Measurements from ENCODE around the gene IGF2BP2.
"Not testable (repeated sequence)": the region's sequence is repeated elsewhere in the genome, so short reads cannot be mapped to it uniquely, and the experiment has no call there.

IGF2BP2 gene

DNA sequence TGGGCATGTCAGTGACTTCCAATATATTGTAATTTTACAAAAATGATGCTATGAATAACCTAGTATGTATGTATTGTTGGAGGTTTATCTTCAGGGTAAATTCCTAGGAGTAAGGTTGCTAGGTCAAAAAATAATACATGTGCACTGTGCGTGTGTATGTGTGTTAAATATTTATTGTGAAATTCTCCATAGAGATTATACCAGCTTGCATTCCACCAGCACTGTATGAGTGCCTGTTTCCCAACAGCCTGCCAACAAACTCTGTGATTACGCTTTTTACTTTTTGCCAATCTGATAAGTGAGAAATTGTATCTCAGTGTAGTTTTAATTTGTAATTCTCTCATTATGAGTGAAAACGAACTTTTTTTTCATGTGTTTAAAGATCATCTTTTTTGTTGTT is 12.6 kb upstream of the IGF2BP2 start:
- no peak for DNase-seq (ENCODE audit: low read depth)

DNA sequence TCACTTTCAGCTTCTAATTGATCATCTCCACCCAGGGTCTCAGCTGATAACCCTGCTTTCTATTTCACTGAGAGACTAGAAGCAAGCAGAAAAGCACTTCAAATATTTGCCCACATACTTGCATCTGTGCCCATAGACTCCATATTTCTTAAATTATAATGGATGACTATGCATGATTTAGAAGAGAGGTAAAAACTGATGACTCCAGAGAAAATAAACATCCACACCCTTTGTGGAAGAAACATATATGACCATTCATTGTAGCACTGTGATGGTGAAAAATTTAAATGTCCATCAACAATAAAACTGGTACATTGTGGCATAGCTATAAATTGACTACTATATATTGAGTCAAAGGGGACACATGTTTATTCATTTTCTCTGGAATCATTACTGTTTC is 7.1 kb upstream of the IGF2BP2 start:
- no peak for DNase-seq (ENCODE audit: low read depth)

DNA sequence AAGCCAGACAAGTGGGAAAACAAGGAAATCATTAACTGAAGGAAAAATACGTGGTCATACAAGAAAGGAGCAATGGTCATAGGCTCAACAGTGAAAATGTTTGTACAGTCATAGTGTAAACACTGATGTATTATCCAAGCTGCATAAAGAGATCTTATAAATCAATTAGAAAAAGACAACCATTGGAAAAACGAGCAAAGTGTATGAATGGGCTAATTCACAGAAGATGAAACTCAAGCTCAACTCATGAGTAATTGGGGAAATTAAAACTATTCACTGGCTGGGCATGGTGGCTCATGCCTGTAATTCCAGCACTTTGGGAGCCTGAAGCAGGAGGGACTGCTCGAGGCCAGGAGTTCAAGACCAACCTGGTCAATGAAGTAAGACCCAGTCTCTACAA is 6.4 kb upstream of the IGF2BP2 start:
- no peak for DNase-seq (ENCODE audit: low read depth)

DNA sequence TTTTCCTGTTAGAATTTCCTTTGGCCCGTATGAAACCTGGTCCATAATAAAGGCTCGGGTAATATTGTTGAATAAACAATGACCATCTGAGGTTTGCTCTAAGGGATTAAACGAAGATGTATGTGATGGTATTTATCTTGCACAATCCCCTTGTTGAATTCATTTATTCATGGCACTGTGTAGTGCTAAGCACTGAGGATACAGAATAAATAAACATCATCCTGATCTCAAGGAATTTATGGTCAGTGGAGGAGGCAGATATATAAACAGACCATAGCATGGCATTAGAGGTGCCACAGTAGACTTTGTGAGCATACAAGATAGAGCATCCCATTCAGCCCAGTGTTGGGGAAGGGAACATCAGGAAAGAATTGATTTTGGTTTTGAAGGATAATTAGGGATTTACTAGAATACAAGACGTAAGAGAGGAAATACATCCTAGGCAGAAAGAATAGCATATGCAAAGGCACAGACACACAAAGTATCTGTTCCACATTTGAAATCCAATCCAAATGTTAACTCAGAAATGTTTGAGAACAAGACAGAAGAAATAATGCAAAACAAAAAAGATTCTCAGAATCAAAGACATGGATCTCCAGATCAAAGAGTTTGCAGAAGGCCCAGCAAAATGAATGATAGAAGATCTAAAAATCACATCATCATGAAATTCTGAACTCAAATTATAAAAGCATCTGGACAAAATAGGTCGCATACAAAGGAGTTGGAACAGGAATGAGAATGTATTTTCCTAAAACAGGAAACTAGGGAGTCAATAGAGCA is 5.4 kb upstream of the IGF2BP2 start:
- DNase-seq (ENCODE audit: low read depth) = no peak

DNA sequence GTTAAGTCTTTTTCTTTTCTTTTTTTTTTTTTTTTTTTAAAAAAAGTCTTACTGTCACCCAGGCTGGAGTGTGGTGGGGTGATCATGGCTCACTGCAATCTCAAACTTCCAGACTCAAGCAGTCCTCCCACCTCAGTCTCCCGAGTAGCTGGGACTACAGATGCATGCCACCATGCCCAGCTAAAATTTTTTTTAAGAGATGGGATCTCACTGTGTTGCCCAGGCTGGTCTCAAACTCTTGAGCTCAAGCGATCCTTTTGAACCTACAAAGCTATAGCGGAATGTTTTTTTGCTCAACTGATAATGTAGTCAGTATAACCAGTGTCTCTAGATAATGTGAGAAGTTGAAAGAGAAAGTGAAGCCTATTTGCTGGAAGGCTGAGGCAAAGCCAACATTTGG is 3.9 kb upstream of the IGF2BP2 start:
- no peak for DNase-seq (ENCODE audit: low read depth)

DNA sequence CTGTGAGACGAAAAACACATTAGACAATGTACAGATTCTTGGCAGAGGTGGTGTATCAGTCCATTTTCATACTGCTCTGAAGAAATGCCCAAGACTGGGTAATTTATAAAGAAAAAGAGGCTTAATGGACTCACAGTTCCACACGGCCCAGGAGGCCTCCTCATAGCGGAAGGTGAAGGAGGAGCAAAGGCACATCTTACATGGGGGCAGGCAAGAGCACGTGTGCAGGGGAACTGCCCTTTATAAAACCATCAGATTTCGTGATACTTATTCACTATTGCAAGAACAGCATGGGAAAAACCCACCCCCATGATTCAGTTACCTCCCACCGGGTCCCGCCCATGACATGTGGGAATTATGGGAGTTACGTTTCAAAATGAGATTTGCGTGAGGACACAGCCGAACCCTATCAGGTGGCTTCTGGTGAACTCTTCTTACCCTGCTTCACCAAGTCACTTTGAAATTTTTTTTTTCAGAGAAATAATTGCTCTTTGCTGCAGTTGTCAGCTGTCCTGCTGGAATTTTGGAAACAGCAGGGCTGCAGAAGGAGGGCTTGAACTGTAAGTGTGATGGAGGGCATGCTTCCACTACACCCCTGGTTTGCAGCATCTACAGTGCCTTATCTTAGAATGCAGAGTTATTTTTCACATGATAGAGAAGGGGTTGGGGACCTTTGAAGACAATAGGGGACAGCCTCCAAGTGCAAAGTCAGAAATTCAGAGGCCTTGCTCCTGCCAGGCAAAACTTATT is 2.9 kb upstream of the IGF2BP2 start:
- no peak for DNase-seq (ENCODE audit: low read depth)

DNA sequence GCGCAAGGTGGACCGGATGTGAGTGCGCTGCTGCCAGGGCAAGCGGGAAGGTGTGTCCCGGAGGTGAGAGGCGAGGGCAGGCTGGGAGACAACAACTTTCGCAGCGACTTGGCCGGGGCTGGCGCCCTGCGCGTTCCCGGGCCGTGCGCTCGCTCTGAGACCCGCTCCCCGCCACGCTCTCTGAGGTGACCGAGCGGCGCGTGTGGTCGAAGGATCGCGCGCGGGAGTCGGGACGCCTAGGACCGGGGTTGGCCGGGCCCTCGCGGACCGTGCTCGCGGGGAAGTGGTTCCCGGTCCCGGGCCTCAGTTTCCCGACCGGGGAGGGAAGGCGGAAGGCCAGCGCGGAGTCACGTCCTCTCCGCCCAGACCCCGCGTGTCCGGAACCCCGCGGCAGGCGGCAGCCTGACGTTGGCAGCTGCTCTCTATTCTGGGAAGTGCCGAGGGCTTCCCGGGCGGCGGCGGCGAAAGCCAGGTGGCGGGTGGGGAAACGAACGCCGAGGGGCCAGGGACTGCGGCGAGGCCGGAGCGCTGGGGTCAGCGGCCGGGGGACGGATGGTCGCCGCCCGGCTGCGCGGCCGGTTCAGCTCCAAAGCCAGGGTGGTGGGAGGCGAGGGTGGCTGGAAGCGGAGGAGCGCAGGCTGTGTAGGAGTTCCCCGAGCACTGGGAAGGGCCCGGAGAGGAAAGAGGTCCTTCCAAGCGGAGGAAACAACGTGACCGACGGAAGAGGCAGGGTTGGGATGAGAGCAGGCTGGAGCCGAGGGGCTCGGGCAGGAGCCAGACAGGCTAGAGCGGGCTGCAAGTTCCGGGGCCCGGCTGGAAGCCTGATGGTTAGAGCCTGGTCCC is 1.0 kb upstream of the IGF2BP2 start:
- no peak for DNase-seq (ENCODE audit: low read depth)

DNA sequence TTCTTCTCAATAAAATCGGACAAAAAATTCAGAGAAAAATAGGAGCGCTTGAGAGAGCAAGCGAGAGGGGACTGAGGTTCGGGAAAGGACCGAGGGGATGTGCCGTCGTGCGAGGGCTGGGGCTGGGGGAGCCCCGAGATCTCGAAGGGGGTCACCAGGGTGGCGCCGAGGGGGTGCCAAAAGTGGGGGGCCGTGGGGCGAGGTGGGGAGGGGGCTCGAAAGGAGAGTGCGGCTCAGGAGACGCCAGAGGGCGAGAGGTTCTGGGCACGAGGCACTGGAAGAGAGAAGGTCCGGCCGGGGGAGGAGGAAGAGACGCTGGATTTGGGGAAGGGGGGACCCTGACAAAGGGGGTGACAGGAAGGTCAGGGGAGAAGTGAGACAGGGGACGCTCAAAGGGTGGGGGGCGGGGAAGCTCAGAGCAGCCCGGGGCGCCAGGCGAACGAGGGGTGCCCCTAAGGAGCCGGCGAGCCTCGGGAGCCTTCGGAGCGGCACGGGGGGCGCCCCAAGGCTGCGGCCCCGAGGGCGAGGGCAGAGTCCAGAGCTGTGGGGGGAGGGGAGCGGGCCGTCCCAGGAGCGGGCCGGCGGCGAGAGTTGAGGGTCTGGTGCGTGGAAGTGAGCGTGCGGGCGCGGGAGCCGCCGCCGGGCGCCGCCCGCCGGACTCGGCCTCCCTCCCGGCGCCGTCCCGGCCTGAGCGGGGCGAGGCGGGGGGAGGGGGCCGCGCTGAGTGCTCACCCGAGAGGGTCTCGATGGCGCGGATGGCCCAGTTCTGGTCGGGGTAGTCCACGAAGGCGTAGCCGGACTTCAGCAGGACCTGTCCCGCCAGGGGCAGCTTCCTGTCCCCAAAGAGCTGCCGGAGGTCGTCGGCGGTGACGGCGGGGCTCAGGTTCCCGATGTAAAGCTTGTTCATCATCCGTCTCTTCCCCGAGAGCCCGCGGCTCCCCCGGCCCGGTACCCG is 514 bp downstream of the IGF2BP2 start:
- no peak for DNase-seq (ENCODE audit: low read depth)

DNA sequence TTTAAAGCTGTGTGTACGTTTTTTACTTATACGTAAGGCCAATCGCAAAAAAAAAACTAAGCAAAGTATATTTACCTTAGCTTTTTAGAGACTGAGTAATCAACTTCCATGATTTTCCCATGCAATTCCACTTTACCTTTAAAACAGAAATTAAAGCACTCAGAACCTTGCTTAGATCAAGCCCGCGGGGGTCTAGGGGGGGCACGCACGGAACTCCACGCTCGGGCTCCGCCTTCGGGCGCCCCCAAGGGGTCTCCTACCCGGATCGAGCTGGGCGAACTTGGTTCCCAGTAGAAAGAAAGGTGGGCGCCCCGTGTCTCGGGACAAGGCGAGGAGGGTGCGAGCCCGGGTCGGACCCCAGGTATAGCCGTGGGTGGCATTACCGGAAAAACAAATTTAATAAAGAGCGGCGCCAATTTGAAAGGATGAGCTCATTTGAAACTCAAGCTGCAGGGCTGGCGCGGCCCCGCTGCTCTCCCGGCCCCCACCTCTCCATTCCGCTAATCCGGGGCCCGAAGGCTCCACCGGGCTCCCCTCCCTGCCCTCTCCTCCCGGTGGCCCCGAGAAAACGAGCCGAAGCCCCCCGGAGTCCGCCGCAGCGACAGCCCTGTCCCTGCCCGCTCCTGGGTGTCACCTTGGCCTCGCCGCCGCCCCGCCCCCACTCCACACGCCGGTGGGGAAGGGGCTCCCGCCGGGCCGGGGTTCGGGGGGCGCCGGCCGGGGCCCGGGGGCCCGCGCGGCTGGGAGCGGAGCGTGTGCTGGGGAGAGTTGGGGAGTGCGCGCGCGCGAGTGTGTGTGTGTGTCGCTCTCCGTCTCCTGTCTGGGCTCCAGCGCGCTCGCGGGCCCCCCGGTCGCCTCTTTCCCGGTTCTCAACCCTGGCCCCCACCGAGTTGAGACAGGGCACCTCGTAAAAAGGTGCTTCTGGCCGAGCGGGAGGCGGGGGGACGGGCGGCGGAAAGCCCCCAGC is 1.5 kb downstream of the IGF2BP2 start:
- no peak for DNase-seq (ENCODE audit: low read depth)

DNA sequence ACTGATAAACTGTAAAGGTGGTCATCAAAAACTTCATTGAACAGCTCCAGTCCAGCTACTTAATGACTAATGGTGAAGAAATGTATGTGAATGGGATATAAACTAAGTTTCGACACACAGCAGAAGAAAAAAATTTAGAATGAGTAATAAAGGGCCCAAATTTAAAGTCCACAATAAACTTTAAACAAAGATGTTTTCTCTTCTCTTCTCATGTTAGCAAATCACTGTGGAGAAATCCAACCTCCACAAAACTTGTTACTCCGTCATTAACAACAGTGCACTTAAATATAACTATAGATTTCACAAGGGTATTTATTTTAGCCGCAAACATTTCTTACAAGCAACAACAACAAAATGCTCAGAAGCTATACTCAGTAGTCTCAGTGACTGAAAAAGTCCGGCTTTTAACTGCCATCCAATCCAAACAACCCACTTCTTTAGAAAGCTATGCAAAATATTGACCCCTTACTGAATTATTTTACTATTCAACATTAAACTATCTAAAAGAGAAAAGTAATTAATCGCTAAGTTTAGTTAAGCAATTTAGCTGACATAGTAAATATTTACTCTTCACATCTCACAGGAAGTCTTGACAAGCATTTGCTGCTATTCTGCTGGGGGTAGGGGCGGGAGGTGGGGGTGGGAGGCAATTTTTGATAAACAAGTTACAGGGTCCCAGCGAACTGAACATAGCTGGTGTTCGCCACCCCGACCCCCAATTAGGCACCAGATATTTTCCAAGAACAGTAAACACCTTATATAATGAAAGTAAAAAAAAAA is 2.4 kb downstream of the IGF2BP2 start:
- peak; percentile 82 for DNase-seq (ENCODE audit: low read depth)

DNA sequence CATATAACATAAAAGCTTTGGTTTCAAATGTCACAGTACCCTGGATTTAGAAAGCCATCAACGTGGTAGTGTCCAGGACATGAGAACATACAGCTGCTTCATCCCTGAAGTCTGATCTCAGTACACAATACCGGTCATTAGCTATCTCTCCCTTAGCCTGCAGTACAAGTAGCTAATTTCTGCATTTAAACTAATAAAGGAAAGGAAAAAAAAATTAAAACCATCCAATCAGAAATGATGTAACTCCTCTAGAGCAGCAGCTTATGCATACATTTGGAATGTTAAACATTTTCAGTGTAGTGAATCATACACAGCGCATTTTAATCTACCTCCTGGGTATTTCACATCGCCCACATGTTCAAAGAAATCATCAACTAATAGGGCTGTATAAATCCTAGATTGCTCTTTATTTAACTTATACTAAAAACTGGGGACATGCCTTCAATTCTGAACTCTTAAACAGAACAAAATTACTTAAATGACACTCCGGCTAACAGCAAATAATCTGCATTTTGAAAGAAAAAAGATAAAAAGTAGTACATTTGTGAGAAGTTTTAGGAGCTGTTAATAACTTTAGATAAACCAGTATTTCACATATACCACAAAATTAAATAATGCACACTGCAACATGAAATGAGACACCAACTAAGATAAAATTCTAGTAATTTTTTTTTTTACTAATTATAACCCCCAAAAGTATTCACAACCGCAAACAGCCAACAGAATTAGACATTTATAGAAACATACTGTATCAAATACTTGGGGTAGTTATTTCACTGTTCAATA is 3.7 kb downstream of the IGF2BP2 start:
- DNase-seq (ENCODE audit: low read depth) = peak; percentile 93

DNA sequence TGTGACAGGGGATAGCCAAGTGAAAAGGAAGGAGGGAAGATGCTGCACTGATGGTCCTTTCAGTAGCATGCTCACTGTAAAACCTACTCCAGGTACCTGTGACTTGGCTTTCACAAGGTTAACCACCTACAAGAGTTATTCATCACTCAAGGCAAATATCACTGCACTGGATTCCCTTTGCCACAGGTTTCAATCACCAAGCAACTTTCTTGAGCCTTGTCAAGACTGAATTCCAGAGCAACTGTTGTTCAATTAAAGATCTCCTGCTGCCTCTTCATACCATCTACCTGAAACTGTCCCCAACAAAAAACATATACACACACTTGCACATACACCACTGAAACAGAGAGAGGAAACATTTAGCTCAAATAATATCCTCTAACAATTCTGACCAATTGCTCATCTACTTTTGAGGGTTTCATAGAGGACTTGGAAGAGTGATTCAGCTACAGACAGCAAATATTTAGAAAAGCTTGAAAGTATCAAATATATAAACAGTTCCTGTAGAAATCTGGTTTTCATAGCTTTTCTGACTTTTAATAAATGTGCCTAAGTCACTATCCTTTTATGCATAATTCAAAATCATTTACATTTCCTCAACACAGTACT is 6.5 kb downstream of the IGF2BP2 start:
- no peak for DNase-seq (ENCODE audit: low read depth)

DNA sequence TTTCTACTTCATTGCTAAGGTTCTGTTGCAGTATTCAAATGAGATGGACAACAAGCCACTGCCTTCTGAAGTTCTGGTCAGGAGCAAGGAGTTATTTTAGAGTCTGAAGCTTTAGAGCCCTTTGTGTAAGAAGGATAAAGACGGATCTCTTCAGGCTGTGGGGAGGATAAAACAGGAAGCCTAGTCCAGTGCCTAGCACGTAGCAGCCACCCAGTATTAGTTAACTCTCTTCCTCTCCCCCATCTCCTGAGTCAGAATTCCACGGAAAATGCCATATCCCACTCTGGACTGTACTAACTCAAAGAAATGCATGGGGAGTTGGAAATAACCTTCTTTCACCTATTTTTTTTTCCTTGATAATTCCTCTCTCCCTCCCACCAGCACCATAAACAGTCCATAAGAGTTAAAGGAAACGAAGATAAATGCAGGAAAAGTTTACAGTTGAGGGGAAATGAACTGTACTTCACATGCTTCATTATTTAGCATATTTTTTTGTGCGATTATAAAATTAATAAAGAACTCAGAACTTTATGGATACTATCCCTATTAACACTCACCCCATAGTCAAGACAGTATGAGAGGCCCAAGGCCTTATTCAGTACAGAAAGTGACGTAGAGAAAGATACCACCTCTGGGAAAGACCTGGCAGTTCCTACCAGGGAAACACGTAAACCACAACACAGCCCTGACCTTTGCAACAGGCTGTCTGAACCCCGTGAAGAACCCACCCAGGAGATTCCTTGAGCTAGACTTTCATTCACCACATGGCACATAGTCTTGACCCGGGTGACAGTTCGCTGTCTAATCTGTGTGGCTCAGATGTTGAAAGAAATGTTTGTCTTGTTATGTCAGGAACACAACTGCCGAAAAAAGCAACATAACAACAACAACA is 9.2 kb downstream of the IGF2BP2 start:
- DNase-seq (ENCODE audit: low read depth) = no peak

DNA sequence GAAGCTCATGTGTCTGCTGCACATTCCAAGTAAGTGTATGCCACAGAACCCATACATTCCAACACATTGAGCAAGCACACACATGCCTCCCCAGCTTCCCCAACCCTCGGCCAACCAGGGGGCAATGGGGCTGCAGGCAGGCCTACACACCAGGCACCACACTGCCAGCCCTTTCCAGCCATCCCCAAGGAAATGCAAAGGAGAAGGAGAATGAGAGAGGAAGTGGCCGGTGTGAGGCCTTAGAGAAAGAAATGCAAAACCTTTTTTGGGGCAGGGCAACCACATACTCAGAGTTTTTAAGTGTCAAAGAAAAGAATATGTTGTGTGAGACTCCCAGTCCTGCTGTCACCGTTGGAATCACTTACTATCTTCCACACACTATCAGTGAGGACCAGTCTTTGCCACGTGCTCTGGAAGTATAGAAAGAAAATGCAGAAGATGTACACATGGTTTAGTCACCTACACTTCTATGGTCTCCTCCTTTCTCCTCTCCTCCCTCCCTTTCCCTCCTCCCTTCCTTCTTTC is 11.1 kb downstream of the IGF2BP2 start:
- DNase-seq (ENCODE audit: low read depth) = peak; percentile 69

DNA sequence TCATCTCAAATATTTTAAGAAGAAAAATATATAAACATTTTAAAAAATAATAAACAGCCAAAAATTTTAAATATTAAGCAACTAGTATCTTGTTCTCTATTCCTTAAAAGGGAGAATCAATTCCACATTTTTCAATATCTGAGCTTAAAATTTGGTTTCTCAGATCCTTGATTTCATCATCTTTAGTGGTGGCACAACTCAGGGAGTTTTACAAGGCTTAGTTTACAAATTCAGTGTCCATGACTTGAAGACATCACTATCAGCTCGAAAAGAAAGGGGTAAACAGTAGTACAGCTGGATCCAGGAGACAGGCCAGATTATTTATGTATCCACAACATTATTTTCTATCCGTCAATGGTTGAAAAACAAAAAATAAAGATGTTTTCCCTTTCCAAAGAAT is 11.6 kb downstream of the IGF2BP2 start:
- DNase-seq (ENCODE audit: low read depth) = no peak

DNA sequence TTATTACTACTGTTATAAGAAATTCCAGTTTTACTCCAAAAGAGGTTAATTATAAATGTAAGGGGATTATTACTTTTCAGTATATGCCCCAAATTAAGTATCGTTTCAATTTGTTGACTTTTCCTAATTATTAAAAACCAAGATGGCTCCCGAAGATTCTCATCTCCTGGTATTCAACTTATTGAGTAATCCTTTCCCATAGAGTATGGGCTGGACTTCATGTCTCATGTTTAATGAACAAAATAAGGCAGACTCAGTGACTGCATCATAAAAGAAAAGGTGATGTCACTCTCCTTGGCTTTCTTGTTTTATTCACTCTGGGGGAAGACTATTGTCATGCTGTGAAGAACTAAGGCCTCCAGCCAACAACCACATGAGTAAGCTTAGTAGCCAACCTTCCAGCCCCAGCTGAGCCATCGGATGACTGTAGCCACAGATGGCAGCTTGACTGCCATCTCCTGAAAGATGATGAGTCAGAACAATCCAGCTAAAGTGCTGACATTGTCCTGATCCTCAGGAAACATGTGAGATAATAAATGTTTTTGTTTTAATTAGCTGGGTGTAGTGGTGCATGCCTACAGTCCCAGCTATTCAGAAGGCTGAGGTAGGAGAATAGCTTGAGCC is 17.3 kb downstream of the IGF2BP2 start:
- DNase-seq (ENCODE audit: low read depth) = peak; percentile 96

DNA sequence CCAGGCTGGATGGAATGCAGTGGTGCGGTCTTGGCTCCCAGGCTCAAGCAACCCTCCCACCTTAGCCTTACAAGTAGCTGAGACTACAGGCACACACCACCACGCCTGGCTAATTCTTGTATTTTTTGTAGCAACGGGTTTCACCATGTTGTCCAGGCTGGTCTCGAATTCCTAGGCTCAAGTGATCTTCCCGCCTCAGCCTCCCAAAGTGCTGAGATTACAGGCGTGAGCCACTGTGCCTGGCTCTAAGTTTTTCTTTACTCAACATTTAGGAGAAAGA is 26.1 kb downstream of the IGF2BP2 start:
- not testable (repeated sequence) for DNase-seq (ENCODE audit: low read depth)

Measured in HS-5 (cell line).